Measurements from ENCODE around the gene CASD1.

DNA sequence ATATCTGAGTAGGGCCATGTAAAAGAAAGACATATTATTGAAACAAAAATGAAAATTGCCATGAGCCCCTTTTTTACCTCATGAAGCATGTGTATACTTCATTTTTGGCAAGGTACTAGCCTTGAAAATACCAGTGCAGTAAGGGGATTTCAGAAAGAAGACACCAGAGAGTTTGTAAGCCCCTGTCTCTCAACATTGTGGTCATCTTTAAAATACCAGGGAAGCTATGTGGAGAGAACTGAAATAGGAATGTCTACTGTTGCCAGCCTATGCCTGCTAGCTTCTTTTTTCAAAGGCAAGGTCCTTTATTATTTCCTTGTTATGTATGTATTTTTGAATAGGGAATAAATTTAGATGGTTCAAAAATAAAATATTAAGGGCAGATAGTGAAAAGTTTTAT lies 57.8 kb downstream of the CASD1 start:
- TF ChIP-seq, protein P1, sequence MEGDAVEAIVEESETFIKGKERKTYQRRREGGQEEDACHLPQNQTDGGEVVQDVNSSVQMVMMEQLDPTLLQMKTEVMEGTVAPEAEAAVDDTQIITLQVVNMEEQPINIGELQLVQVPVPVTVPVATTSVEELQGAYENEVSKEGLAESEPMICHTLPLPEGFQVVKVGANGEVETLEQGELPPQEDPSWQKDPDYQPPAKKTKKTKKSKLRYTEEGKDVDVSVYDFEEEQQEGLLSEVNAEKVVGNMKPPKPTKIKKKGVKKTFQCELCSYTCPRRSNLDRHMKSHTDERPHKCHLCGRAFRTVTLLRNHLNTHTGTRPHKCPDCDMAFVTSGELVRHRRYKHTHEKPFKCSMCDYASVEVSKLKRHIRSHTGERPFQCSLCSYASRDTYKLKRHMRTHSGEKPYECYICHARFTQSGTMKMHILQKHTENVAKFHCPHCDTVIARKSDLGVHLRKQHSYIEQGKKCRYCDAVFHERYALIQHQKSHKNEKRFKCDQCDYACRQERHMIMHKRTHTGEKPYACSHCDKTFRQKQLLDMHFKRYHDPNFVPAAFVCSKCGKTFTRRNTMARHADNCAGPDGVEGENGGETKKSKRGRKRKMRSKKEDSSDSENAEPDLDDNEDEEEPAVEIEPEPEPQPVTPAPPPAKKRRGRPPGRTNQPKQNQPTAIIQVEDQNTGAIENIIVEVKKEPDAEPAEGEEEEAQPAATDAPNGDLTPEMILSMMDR (IDR thresholded peaks at IDR 0.05) = no peak
- no peak for TF ChIP-seq POLR2A (IDR thresholded peaks at IDR 0.05)

Measured in testis (tissue), 2 donors.